DOHH2 (cell line): ENCODE measurements around the gene NDUFA12.

Experiments
- H3F3A ChIP-seq: fragments of 200-600 bp; sonication (generic), shearing (Covaris generic); 2 replicates; pipeline ENCODE4 v1.6.0; 2016; ENCODE audit warnings: antibody characterized with exemption, mild to moderate bottlenecking; ENCODE audit not compliant: control insufficient read depth, insufficient read depth
- H3K27ac ChIP-seq: fragments of 200-600 bp; sonication (generic); 2 replicates; pipeline ENCODE4 v1.5.1; 2014; ENCODE audit warnings: low read depth, mild to moderate bottlenecking, low read length, moderate library complexity
- H3K27me3 ChIP-seq: fragments of 200-600 bp; sonication (generic); 2 replicates; pipeline ENCODE4 v1.6.1; 2014; ENCODE audit warnings: mild to moderate bottlenecking, low read length, mixed read lengths; ENCODE audit not compliant: control insufficient read depth
- H3K36me3 ChIP-seq: fragments of 200-600 bp; sonication (generic); 2 replicates; pipeline ENCODE4 v1.6.1; 2014; ENCODE audit warnings: mild to moderate bottlenecking, low read length, moderate library complexity, mixed read lengths; ENCODE audit not compliant: control insufficient read depth
- H3K4me1 ChIP-seq: fragments of 200-600 bp; sonication (generic); 2 replicates; pipeline ENCODE4 v1.6.1; 2014; ENCODE audit warnings: mild to moderate bottlenecking, low read length, mixed read lengths; ENCODE audit not compliant: control insufficient read depth
- H3K4me2 ChIP-seq: fragments of 200-600 bp; sonication (generic); 2 replicates; pipeline ENCODE4 v1.6.0; 2014; ENCODE audit warnings: mild to moderate bottlenecking, low read length, moderate library complexity
- H3K4me3 ChIP-seq: fragments of 200-600 bp; sonication (generic); 2 replicates; pipeline ENCODE4 v1.5.1; 2014; ENCODE audit warnings: mild to moderate bottlenecking, low read length, mixed read lengths
- H3K79me2 ChIP-seq: fragments of 200-600 bp; sonication (generic); 2 replicates; pipeline ENCODE4 v1.6.1; 2014; ENCODE audit warnings: mild to moderate bottlenecking, low read length, mixed read lengths; ENCODE audit not compliant: control insufficient read depth
- H3K9me2 ChIP-seq: fragments of 200-600 bp; sonication (generic); replicated peaks from 2 replicates; pipeline ENCODE4 v1.6.1; 2014; ENCODE audit warnings: mild to moderate bottlenecking, low read length, mixed read lengths; ENCODE audit not compliant: control insufficient read depth
- H3K9me3 ChIP-seq: fragments of 200-600 bp; sonication (generic); 2 replicates; pipeline ENCODE4 v1.6.1; 2014; ENCODE audit warnings: antibody characterized with exemption, low read length, mixed read lengths; ENCODE audit not compliant: control insufficient read depth, insufficient read depth
- H4K20me1 ChIP-seq: fragments of 200-600 bp; sonication (generic); 2 replicates; pipeline ENCODE4 v1.6.0; 2014; ENCODE audit warnings: low read depth, mild to moderate bottlenecking, antibody characterized with exemption, low read length, moderate library complexity; ENCODE audit not compliant: control insufficient read depth, insufficient read depth
- EZH2phosphoT487 ChIP-seq: fragments of 200-600 bp; sonication (generic); IDR thresholded peaks from 2 replicates; pipeline ENCODE4 v1.6.1; 2017; ENCODE audit warnings: borderline replicate concordance, mild to moderate bottlenecking, antibody characterized with exemption, low read length, moderate library complexity, mixed read lengths
- TF ChIP-seq, protein P1 (sequence below): fragments of 200-600 bp; sonication (generic); IDR thresholded peaks from one replicate; pipeline ENCODE4 v1.5.1; 2014; ENCODE audit warnings: antibody characterized with exemption, mild to moderate bottlenecking, low read depth, low read length; ENCODE audit not compliant: poor library complexity, severe bottlenecking

The NDUFA12 gene

GRCh38 chr12:94971923-94972322, 31.6 kb downstream of the NDUFA12 start:
- no peaks in the 10 kb centered on the region for H3K9me2 ChIP-seq
- no peak overlapping the region for H3K4me3 ChIP-seq
- no peak for TF ChIP-seq EZH2phosphoT487
- TF ChIP-seq, protein P1, sequence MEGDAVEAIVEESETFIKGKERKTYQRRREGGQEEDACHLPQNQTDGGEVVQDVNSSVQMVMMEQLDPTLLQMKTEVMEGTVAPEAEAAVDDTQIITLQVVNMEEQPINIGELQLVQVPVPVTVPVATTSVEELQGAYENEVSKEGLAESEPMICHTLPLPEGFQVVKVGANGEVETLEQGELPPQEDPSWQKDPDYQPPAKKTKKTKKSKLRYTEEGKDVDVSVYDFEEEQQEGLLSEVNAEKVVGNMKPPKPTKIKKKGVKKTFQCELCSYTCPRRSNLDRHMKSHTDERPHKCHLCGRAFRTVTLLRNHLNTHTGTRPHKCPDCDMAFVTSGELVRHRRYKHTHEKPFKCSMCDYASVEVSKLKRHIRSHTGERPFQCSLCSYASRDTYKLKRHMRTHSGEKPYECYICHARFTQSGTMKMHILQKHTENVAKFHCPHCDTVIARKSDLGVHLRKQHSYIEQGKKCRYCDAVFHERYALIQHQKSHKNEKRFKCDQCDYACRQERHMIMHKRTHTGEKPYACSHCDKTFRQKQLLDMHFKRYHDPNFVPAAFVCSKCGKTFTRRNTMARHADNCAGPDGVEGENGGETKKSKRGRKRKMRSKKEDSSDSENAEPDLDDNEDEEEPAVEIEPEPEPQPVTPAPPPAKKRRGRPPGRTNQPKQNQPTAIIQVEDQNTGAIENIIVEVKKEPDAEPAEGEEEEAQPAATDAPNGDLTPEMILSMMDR = no peak
- H3K4me1 ChIP-seq = peaks cover 46% of the 10 kb centered on the region
- no peaks in the 10 kb centered on the region for H4K20me1 ChIP-seq
- H3K9me3 ChIP-seq = no peaks in the 10 kb centered on the region
- H3K4me2 ChIP-seq = no peak overlapping the region
- peaks cover 38% of the 10 kb centered on the region for H3K36me3 ChIP-seq
- H3K79me2 ChIP-seq = peaks cover 10% of the 10 kb centered on the region
- no peak overlapping the region for H3K27ac ChIP-seq
- H3K27me3 ChIP-seq = no peaks in the 10 kb centered on the region
- 0 out of 2 replicates have a peak, but pooled peaks cover 3% of the 10 kb centered on the region for H3F3A ChIP-seq

DNA sequence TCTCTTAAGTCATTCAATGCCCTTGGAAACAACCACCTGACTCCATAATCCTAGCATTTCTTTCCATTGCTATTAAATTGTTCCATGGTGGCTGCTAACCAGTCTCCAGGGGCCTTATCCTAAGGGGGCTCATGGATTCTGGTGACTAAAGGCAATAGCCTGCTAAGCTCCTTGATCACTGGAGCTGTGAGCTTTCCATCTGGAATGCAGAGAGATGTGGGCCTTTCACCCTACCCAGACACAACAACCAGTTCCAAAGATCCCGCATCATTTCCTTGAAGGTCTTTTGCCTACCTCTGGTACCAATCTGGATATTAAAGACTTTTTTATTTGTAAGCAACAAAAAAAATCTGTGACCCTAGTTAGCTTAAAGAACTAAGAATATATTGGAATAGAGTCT, 32.9 kb downstream of the NDUFA12 start:
- TF ChIP-seq, protein P1 = no peak
- TF ChIP-seq EZH2phosphoT487 = no peak
- Histone ChIP-seq H4K20me1 (no peaks in the 10 kb centered on the region), H3K27ac (no peak overlapping the region), H3K9me3 (no peaks in the 10 kb centered on the region), H3K27me3 (no peaks in the 10 kb centered on the region), H3K9me2 (no peaks in the 10 kb centered on the region), H3K79me2 (peaks cover 2% of the 10 kb centered on the region; the same call in 1 of the 2 replicates), H3K4me1 (peaks cover 46% of the 10 kb centered on the region), H3K4me2 (peak overlapping the region; percentile 60; the same call in 1 of the 2 replicates), H3F3A (0 out of 2 replicates have a peak, but pooled peaks cover 3% of the 10 kb centered on the region), H3K4me3 (no peak overlapping the region), H3K36me3 (peaks cover 31% of the 10 kb centered on the region)

DNA sequence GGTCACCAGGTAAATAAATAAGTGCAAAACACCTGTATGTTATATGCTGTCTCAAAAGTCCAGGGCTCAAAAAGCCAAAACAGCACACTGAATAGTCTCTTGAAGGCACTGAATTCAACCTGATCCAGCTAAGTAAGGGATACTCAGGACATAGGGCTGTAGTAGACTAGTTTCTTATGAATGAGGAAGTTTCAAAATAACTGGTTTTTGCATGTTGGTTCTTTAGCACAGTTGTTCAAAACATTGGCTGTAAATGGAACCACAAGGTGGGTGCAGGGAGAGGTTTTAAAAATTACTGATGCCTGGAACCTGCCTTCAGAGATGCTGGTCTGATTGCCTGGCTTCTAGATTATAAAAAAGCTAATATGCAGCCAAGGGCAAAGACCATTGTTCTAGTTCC, 34.1 kb downstream of the NDUFA12 start:
- Histone ChIP-seq H4K20me1 (no peaks in the 10 kb centered on the region), H3F3A (0 out of 2 replicates have a peak, but pooled peaks cover 3% of the 10 kb centered on the region), H3K27ac (peak overlapping the region; percentile 25; the same call in 1 of the 2 replicates), H3K9me3 (no peaks in the 10 kb centered on the region), H3K4me3 (peak overlapping the region; percentile 42), H3K36me3 (peaks cover 31% of the 10 kb centered on the region), H3K27me3 (no peaks in the 10 kb centered on the region), H3K4me2 (peak overlapping the region; percentile 60), H3K9me2 (no peaks in the 10 kb centered on the region), H3K4me1 (peaks cover 43% of the 10 kb centered on the region), H3K79me2 (no peaks in the 10 kb centered on the region)
- no peak for TF ChIP-seq EZH2phosphoT487
- TF ChIP-seq, protein P1 = no peak
